Anterior cingulate cortex (tissue), 58 donors: Measurements from ENCODE around the gene MED14.

Experiments
- DNase-seq, 58 donors: peaks; one replicate each; lab custom pipeline; 2025; lab: John Stamatoyannopoulos, UW

MED14 gene

DNA sequence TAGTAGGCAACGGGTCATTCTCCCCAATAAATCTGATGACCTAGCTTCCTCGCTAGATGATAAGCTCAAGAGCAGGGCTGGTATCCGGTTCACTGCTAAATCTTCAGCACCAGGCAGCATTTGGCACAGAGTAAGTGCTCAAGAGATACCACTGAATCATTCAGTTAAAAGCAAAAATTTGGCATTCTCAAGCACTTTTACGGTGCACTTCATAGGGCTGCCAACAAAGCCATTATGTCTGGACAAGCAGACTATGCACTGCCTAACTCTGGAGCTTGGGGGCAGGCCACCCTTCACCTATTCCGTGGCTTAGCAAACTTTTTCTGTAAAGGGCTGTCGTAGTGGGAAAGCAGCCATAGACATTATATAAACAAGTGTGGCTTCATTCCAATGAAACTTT, 64.2 kb downstream of the MED14 start:
- no peak for DNase-seq

DNA sequence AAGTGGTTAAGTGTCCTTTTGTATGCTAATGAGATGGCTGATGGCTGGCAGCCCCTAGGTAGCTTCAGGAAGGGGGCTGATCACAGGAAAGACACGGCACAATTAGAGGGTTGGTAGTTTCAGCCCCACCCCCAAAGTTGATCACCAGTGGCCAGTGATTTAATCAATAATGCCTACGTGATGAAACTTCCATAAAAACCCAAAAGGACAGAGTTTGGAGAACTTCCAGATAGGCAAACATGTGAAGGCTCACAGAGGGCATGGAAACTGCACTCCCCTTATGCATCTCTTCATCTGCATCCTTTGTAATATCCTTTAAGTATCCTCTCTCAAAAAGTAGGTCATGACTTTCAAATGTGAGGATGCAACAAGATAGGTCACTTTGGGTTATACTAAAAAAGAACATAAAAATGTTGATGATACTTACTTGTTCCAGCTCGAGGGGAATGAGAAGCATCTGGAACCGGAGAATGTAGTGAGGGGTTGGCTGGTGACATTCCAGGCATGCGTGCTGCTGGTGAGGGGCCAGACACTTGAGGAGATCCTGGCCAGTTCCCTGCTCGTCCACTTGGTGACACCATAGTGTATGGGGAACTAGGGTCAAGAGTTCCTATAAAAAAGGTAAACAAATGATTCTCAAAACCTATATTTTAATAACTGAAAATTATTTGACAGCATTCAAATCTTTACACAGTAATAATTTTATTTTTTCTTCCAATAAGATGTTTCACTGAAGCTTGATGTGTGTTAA, 71.3 kb downstream of the MED14 start:
- peak in 6 of 58 donors; percentile 0 to 16 (median 4) for DNase-seq

DNA sequence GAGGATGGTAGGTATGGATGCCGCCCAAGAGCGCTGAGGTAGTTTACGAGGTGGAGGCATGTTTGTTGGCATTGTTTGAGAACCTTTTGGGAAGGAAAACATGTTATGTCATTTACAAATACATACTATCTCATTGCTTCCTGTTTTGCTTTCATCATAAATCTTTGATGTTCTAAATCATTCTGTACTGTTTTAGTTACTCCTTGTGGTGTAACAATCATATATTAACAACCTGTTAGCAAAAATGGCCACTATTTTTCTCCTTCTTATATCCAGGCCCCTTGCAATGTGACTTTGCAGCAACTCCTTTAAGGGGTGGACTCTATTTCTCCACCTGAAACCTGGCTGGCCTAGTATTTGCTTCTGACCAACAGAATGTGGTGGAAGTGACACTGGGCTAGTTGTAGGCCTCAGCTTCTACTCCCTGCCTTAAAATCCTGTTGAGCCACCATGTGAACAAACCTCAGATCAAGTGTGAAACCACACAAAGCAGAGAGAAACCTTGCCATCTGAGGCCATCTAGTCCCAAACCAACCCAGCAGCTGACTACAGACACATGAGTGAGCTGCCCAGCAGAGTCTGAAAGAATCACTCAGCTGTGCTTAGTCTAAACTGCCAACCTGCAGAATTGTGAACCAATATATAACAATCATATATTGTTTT, 72.1 kb downstream of the MED14 start:
- DNase-seq, result no peak

DNA sequence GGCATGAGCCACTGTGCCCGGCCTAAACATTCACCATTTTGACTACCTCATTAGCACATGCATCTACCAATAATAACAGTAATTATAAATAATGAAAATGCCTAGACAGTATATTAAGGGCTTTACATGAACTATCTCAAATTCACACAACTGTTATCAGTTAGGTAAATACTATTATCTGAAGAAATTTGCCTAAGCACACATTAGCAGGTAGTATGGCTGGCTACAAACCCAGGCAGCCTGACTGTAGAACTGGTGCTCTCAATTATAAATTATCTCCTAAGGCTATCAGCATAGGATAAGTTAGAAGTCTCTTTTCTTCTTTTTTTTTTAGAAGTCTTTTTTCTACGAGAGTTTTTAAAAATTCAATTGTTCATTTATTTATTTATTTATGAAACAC, 73.9 kb downstream of the MED14 start:
- DNase-seq, result no peak

DNA sequence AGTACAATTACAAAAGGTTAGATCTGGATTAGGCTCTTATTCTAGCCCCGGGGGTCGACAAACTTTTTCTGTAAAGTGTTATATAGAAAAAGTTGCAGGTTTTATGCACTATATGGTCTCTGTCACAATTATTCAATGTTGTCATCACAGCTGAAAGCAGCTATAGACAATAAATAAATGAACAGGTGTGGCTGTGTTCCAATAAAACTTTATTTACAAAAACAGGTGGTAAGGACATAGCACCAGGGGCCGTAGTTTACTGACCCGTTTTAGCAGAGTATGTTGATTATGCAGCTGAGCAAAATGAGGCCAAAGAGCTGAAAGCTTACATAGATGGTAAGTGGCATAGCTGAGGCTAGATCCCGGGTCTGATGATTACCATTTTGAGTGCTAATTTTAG, 75.0 kb downstream of the MED14 start:
- DNase-seq, result no peak

DNA sequence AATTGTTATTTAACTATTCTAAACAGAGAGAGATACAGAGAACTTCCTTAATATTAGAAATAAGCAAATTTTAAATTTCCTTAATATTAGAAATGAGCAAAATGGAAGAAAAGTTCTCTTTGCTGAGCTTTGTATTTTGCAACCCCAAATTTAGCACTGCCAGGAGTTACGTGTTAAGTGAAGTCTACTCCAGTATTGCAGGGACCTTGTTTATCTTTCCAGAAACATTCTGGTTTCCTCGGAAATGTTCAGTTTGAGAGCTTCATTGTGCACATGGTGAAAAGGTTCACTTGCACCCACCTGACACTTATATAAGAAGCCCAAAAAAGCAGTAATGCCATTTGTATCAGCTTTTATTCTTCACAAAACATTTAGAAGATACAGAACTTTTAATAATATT, 81.8 kb downstream of the MED14 start:
- DNase-seq, result peak in 1 of 58 donors; percentile 2

DNA sequence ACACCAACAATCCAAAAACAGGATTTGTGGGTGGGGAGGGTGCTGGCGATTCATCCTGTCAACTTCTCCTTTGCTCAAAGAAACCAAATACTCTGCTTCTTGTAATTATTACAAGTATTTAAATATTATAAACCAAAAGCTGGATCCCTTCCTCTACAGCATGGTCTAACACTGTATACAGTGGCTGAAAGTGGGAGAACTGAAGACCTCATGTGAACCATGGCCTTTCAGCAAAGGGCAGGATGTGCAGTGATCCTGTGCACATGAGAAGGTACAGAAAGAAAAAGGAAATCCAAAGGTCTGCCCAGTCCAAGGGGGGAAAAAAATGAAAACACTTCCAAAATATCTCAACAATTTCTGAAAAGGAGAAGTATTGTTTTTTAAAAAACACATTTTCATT, 82.7 kb downstream of the MED14 start:
- DNase-seq, result no peak

DNA sequence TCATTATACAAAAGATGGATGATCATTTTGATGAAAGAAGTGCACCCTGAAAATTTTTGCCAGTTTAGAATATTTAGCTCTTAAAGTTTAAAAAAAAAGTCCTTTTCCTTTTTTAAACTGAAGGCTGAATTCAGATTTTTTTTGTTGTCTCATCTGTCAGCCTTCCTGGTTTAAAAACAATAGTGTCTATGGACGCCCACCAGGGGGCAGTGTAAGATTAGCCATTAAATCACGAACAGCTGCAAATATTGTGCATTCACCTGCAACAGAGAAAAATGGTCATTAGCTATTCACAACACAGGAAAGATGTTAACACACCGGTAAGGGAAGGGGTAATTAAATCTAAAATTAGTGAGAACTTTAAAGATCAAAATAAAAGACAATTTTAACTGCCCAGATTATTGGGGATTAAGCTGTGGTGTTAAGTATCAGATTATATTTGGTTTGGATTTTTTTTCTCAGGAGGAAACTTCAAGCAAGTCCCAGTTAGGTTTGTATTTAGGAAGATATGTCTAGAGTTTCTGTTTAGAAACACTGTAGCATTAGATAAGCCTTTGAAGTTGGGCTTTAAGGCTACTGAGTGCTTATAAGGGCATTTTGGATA, 83.6 kb downstream of the MED14 start:
- peak in 43 of 58 donors; percentile 0 to 76 (median 22) for DNase-seq

DNA sequence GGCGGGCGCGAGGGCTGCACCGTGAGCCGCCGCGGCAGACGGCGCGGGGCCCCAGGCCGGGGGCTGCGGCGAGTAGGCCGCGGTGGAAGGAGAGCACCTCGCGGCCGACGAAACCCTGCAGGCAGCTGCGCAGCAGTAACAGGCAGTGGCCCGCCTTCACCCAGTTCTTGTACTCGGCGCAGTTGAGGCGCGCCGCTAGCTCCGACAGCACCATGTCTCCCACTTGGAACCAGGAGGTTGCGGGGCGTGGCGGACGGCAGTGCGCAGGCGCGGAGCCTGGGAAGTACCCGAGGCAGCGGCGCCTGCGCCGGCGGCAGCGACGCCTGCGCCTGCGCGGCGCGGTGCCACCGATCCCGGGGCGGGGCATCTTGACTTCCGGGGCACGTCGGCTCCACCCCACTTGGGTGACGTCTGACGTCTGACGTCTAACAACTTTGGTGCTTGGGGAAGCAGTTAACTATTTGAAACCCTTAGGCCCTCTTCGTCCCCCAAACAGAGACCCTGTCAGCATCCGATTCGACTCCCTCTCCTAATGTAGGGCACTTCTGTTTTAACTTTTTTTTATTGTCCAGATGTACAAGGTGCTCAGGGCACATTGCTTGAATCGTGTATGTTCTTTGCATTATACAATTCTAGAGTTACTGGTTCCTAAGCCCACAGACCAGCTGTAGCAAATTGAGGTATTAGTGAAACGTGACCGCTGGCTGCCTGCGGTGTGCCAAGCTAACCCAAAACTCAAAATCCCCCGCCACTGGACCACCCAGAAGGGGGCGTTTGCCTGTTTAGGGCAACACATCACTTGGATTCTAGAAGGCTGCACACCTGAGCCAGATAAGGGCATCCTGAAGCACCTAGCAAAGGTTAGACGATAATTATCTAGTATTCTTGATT, 87.8 kb downstream of the MED14 start, which contains the start of gene CXorf38:
Gene CXorf38 (minus strand): TSS at position 255 of the 891 bp plus-strand sequence. CDS start 41 bp downstream, at position 214.
- peak; percentile 13 to 91 (median 80) for DNase-seq

DNA sequence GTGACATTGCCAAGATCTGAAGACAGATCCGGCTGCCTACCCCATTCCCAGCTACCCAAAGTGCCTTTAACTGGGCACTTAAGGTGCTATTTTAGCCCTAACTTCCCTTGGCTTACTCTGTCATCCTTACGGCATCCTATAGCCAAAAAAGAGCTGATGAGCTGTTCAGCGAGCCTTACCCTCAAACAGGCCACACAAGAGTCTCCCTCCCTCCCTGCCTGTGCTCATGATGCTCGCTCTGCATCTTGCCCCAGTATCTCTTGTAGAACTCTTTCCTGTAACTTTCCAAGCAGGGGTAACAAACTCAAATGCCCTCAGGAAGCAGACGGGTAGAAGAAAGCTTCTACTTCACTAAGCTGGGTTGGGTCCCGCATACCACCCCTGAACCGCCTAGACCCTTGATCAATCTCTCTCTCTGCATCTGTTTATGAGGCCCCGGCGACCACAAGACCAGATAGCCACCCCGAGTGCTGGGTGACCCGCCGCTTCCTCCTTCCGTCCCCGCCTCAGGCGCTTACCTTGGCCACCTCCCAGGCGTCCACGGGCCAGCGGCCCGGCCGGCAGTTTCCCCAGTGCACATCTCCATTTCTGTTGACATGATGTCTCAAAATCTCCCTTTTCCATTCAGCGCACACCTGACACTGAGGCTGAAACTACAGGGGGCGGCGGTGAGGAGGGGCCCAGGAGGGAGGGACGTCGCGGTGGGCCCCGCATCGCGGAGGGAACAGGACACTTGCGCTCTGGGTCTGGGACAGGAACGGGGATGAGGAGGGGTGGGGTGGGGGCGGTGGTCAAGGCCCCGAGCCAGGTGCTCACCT, 88.6 kb downstream of the MED14 start:
- DNase-seq, result peak in 17 of 58 donors; percentile 2 to 46 (median 16)

DNA sequence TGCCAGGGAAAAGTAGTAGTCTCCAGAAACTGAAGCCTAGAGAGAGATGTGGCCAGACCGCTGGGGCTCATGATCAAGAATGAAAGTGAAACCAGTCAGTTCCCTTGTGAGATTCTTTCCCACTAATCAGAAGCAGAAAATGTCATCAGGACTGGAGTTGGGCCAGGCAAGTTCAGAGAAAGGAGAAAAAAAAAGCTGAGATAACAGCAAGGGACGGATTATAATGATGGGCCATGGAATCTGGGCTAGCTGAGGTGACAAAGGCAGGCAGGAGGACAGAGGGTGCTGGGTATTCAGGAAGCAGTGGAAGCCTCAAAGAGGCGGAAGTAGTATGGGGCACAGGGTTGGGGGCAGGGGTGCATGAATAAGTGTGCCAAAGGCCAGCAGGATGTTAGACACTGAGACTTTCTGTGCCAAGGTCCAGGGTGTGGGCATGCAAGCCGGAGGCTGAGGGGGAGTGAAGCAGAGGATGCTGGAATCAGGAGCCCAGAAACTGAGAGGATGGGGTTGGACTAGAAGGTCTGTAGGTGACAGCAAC, 90.5 kb downstream of the MED14 start:
- peak in 23 of 58 donors; percentile 0 to 57 (median 15) for DNase-seq

DNA sequence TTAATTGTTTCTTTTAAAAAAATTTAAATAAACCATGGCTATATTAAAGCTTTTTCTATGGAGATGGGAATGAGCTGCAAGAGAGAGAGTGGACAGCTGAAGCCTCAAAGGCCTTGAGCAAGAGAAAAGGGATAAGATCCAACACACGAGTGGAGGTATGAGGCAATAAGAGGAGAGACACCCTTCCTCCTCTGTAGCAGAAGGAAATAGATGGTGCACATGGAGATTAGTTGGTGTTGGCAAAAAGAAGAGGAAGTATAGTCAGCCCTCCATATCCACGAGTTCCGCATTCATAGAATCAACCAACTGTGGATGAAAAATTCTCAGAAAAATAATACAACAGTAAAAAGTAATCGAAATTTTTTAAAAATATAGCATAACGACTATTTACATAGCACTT, 91.2 kb downstream of the MED14 start:
- peak in 1 of 58 donors; percentile 35 for DNase-seq

DNA sequence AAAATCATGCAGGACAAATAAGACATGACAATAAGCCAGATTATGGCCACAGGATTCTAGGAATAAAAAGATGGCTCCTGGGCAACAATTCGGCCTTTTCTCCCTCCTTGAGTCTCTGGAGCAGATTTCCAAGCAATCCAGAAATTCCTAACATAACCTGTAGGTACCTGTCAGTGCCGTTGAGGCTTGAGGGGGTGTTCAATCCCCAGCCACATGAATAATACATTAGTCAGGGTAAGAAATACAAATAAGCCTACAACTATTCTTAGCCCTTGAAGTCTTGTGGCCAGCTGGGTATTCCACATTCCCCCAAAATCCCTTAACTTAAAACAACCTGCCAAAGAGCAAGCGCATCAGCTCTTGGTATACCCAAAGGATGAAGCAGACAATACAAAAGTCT, 97.7 kb downstream of the MED14 start:
- no peak for DNase-seq

DNA sequence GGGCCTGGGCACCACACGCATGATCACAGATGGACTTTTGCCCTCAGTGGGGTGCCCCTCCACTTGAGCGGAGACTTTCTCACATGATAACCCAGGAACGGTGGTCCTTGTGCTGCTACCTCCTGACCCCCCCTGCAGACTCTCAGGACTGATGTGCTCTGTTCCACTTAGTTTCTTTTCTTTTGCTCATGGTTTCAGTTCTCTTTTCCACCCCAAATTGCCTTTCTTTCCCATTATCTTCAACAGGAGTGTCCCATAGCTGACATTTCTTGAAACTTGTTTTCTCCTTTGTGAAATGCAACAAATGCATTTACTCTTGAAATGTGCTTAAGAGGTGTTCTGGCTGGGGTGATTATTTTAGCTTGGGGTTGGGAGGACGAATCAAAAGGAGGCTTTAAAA, 103.1 kb downstream of the MED14 start:
- DNase-seq, result no peak

DNA sequence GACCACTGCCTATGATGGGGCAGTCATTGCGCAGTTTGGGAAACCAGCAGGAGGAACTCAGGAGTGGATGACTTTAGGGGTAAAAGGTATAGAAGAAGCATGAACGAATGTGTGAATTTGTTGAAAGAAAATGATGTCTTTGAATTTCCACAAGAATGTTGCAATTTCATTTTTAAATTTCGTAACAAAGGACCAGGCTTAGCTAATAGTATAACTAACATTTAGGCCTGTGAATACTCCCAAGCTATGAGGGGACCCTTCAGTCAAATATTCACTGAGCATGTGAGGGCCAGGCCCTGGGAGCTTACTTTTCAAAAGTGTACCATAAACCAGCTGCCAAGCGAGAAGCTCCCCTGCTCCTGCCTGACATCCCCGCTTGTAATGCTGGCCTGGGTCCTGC, 106.8 kb downstream of the MED14 start:
- no peak for DNase-seq

DNA sequence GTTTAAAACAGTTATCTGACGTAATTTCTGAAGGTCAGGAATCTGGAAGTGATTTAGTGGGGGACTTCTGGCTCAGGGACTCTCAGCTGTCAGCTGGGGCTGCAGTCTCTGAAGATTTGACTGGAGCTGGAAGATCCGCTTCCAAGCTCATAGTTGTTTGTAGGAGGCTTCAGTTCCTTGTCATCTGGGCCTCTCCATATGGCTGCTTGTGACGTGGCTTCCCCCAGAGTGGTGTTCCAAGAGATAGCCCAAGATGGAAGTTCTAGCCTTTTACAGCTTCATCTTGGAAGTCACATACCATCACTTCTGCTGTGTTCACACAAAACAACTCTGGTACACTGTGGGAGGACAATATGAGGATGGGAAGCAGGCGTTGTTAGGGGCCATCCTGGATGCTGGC, 110.0 kb downstream of the MED14 start:
- peak in 23 of 58 donors; percentile 0 to 30 (median 5) for DNase-seq

DNA sequence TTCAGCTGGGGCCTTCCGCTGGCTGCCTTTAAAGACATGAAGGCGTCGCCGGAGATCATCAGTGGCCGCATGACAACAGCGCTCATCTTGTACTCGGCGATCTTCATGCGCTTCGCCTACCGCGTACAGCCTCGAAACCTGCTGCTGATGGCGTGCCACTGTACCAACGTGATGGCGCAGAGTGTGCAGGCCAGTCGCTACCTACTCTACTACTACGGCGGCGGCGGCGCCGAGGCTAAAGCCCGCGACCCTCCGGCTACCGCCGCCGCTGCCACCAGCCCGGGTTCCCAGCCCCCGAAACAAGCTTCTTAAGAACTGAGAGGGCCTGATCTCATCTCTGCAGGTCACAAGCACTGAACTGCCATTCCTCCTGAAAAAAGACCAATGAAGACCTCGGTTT, 111.7 kb downstream of the MED14 start:
- no peak for DNase-seq

DNA sequence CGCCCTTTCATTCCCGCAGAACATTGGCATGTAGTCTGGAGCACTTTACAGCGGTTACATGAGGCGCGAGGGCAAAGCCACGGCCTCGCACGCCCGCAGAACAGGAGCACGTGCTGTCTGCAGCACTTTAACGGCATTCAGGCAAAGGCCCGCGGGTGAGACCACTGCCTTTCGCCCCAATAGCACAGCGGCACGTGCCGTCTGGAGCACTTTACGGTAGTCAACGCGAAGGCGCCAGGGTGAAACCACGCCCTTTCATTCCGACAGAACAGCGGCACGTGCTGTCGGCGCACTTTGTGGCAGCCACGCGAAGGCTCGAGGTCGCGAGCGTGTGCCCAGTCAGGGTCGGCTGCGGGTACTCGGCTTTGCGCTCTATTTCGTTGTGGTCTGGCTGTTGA, 112.2 kb downstream of the MED14 start, which contains the start of gene MPC1L:
Gene MPC1L (plus strand): TSS at position 290 of the 398 bp plus-strand sequence. CDS start 138 bp downstream, outside the sequence.
- DNase-seq, result no peak

DNA sequence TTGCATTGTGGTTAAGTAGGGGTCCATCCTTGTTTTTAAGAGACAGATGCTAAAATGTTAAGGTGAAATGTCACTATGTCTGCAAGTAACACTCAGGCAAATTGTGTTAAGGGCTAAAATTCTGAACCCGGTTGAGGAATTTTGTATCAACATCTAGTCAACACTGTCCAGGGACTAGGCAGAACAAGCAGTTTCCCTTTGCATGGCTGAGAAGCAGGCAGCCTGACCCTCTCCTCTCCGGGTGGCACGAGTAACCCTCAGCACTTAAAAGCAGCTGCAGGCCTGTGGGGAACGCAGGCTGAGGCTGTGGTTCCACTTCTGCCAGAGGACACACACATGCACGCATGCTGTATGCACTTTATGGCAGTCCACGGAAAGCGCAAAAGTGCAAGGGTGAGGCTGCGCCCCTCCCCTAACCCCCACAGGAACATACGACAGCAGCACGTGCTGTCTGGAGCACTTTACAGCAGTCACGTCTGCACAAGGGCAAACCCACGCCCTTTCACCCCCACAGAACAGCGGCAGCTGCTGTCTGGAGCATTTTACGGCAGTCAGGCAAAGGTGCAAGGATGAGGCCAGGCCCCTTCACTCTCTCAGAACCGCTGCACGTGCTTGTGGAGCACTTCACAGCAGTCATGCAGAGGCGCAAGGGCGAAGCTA, 112.7 kb downstream of the MED14 start:
- DNase-seq, result peak in 1 of 58 donors; percentile 0
